ENCODE results near the gene G6PC3. TPM values are rescaled to one million over a fixed set of nuclear protein-coding genes. Genes with fewer than 3 reads are reported as not detected.
"Not testable (repeated sequence)": the region's sequence is repeated elsewhere in the genome, so short reads cannot be mapped to it uniquely, and the experiment has no call there.

Gene G6PC3
- polyA plus RNA-seq, 1 donor: 39.3 TPM

DNA sequence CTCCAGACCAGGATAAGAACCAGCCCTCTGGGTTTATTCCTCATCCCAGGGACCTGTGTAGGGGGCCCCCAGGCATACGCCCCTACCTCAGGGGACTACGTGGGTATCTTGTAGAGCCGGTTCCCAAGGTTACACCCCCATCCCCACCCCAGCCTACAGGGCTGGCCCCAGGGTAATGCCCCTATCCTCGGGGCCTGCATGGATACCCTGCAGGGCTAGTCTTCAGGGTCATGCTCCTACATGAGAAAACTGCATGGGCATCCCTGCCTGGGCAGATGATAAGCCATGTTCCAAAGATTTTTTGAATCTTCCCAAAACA is 38.7 kb downstream of the G6PC3 start:
- no peak for DNase-seq

- DNase-seq: no peak
Observed at GRCh38 chr17:44110011-44110686, 39.6 kb downstream of the G6PC3 start.

DNA sequence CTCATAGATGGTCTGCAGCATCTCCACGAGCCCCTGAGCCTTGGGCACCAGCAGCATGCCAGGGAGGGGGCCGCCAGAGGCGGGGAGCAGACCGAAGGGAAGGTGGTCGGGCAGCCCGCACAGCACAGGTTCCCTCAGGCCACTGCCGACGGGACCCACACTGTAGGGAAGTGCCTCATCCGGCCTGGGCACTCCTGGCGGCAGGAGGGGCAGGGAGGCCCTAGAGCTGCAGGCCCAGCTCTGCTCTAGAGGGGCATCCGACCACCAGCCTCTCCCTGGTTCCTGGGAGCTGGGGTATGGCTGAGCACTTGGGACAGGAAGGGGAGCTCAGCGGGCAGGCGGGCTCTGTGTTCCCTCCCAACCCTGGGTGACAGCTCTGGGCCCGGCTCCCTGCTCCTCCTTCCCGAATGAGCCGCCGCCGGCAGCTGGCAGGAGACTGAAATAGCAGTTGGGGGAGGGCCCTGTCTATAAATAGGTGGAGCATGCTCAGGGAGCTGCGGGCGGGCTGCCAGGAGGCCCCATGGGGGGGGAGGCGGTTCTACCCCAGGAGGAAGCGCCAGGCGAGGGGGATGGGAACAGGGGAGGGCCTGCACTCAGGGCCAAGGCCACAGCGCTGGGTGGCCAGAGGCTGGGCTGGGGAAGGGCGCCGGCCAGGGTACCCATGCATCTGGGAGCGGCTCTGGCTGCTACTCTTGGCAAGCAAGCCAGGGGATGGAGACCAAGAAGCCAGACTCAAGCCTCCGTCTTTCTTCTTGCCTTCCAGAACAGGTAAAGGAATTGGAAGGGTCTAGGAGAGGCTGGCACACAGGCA is 40.5 kb downstream of the G6PC3 start:
- peak; percentile 92 for DNase-seq

GRCh38 chr17:44111777-44112176 is 41.2 kb downstream of the G6PC3 start:
- DNase-seq: no peak

GRCh38 chr17:44112284-44113280 is 42.0 kb downstream of the G6PC3 start:
- no peak for DNase-seq

- no peak for DNase-seq
Observed at GRCh38 chr17:44113382-44113781, 42.8 kb downstream of the G6PC3 start.

DNA sequence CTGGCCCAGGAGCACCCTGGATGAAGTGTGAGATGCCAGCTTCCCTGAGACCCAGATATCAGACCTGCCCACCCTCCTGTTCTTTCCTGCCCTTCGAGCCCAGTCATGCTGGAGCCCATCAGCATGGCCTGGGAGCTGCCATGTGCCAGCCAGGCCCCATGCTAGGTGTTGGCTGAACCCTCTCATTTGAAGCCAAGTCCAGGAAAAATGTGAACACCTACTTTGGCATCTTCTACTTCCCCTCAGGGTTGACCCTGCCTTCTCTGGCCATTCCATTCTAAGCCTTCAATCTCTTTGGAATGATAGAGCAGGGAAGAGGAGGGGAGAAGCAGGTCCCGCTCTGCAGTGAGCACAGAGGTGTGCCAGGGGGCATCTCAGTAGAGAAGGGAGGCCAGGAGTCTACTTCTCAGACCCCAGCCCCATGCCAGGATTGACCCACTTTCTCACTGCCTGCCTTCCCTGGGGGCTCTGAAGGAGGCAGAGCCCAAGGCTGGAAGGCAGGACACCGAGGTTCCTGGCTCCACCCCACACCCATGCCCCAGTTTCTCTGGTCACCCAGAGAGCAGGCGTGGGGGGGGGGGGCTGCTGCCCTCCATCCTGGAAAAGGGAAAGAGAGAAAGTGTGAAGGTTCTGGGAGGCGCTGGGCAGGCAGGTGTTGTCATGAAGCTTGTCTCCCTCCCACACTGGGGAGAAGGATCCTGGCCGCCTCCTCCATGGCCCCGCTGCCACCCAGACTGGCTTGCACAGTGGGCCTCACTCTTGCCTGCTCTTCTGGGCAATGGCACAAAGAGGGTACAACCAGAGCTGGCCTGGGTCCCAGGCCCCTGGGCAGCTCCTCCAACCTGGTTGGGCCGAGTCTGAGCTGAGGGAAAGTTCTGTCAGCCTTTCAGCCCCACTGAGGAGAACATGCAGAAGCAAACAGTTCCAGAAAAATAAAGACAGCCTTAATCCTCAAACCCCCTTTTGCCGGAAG is 43.6 kb downstream of the G6PC3 start:
- DNase-seq: no peak

DNA sequence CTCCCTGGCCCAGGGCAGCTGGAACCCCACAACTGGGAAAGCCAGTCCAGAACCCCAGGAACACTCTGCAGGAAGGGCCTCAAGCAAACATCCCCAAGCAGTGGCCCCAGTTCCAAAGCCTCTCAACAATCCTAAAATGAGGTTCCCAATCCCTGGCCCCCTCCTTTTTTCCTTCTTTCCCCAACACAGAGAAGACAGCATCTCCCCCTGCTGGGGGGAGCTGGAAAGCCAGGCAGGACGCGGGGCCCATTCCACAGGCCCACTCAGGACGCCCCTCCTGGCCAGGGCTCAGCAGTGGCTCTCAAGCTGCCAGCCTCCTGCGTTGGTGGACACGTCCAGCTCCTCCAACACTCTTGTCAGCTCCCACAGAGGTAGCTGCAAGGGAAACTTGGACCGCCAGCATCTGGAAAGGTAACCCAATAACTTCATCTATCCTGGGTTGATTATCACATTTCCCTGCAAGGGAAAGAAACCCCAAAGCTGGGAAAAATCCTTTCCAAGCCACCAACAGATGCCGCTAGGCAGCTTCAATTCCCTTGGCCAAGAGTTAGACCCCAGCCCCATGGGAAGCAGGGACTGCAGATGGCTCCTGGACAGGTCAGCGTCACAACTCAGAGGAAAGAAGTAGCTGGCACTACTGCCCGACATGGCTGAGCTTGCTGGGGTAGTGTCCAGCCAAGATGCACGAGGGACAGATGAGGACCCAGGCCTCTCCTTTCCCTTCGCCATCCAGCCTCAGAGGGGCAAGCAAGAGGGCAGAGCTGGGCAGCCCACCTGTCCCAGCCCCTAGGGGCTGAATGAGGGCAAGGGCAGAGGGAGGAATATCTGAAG is 45.3 kb downstream of the G6PC3 start:
- DNase-seq: no peak

DNA sequence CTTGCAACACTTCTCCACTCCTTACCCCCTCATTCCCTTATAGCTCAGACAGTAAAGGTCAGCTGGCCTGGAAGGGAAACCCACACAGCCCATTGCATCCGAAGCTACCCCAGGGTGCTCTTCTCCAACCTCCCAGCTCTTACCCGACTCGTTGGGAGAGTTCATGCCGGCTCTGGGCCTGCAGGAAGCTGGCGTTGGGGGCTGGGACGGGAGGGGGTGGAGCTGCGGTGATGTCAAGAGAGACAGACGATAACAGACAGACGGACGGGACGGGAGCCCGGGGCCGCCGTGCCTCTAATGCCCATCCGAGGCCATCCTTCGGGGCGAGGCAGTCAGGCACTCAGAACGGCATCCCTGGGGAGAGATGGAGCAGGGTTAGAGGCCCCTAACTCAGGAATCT is 46.8 kb downstream of the G6PC3 start:
- DNase-seq: no peak

DNA sequence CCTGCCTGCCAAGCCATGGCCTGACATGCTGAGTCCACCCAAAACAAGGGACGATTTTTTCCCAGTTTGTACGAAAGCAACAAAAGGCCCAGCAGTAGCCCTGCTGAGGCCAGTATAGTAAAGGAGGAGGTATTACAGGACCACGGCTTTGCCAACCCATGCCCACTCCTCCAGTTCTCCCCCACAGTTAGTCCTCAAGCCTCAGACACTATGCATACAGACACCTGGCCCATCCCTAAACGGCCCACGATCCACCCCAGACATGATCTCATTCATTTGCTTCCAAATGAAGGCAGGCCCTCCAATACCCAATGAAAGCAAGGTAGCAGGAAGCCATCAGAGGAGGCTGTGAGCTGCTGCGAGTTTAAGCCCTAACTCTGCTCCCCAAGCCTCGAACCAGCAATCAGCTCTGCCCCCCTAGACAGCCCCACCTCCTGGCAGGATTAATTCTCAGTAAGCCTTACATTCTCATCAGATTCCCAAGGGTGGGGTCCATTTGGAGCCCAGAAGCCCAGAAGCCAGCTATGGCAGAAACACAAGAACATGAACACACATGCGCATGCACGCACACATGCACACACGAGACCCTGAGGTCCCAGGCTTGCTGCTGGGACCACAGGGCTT is 48.0 kb downstream of the G6PC3 start:
- DNase-seq: no peak

DNA sequence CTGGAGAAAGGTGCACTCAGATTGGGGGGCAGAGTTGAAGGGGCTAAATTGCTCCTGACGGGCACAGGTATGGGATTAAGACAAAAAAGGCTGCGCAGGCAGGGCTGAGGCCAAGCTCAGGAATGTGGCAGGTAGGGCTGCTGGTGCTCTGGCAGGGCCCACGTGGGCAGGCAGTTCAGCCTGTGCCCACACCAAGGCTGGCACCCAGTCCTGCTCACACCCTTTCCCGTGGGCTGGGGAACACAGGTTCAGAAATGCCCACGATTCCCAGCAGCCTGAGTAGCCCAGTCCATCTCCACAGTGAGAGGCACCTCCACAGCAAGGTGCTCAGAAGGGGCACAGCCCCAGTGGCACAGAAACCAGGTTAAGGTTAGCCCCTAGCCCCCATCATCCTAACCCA is 48.5 kb downstream of the G6PC3 start:
- DNase-seq: no peak

DNA sequence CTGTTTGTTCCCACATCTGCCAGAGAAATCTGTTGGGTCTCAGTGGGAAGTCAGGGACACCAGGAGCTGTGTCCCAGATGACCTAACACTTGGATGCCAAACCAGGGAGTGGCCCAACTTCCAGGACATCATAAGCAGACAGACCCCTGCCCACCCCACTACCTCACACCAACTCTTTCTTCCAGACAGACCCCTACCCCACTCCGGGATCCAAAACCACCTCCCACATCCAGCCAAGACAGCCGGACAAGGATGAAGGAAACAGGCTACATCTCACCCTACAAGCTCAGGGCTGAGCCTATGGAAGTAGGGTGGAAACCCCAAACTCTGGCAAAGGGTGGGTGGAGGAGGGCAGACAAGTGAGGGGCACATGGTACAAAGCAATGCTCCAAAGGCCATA is 49.3 kb downstream of the G6PC3 start:
- DNase-seq: no peak

GRCh38 chr17:44120281-44120680 is 49.7 kb downstream of the G6PC3 start:
- DNase-seq: not testable (repeated sequence)

DNA sequence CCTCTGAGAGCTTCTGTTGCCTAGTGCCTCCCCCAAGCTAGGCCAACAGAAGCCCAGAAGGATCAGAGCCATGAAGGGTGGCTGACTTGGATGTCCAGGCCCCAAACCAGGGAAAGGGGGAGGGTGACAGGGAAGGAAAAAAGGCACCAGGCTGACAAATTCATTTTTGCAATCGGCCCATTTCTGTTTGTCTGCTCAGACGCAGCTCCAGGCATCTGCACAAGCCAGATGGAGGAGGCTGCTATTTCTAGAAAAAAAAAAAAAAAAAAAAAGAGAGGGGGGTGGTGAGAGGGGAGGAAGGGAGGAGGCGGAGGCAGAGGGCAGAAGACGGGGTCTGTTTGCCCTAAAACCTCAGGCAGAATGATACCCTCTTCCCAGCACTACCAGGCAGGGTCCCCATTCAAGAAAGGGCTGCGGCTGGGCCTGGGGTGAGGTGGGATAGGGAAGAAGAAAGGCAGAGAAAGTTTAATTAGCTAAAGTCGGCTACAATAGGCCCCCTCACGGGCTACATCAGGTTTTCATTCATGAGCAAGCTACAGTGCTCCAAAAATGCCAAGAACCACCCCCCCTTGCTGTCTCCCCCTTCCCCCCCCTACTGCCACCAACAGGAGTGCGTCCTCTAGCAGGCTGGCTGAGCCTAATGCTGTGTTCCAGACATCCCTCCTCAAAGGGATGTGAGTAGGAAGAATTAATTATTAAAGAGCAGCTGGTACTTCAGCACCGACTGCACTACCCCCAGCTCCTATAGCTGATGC is 50.5 kb downstream of the G6PC3 start:
- no peak for DNase-seq

DNA sequence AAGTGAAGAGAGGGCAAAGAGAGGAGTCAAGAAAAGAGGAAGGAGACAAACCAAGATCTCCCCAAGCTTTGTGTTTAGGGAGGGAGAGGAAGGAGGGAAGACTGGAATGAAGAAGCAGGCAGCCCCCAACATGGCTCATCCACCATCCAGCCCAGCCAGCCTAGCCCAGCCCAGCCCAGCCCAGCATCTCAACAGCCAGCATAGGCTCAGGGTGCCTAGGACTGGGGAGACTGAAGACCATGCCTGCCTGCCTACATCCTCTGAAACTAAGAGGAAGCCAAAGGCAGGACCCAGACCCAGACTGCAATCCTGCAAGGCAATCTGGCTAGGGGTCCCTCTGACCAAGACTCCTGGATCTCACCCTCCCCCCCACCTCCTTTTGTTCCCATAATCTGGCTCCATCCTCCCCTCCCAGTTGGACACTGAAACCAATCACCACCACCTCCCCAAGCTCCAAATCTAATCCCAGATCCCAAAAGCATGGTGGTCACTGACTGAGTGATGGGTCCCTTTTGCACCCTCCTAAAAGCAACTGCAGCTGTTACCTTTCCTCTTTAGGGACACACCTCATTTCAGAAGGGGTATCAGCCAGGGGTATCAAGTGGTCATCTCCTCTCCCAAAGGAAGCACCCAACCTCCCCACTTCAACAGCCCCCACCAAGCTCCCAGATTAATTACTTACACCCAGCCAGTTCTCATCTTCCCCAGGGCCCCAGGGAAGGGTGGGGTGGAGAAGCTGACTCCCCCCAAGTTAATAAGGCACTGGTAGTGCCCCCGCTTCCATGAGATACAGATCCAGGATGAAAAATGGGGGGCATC is 51.7 kb downstream of the G6PC3 start:
- no peak for DNase-seq

DNA sequence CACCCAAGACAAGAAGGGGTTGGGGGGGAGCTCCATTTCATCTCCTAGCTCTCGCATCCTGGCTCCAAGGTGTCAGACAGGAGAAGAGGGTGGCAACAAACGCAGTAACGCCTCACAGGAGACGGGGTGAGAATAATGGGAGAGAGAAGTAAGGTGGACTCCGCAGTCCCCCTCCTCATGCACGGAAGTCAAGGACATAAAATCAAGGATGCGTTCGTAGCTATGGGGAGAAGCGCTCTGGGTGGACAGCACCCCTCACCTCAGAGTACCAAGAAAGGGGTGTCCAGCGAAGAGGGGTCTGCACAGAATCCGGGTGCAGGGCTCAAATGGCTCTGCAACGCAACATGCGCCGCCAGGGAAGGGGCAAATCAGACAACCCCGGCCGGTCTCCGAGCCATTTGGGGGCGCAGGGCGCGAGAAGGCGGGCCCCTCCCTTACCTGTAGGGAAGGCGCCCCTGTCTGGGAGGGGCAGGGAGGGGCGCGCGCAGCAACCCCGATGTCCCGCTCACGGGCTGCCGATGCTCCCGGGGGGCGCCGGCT is 52.4 kb downstream of the G6PC3 start:
- DNase-seq: no peak

- DNase-seq: peak; percentile 96
Observed at GRCh38 chr17:44123356-44124117, 53.0 kb downstream of the G6PC3 start, which contains the start of gene HDAC5. Gene HDAC5, minus strand, starts transcription at chr17:44123641. Its CDS starts 6,126 bp downstream, at chr17:44117515.

GRCh38 chr17:44124118-44124438 is 53.5 kb downstream of the G6PC3 start:
- DNase-seq: no peak
